Superior temporal gyrus (tissue), 1 donor: Measurements from ENCODE around the gene FKBP6.
"Not testable (repeated sequence)": the region's sequence is repeated elsewhere in the genome, so short reads cannot be mapped to it uniquely, and the experiment has no call there.

ENCODE experiments used
- DNase-seq: peaks from one replicate; pipeline ENCODE4 v3.0.0-alpha.2; 2016; ENCODE audit errors: extremely low spot score

FKBP6 gene

GRCh38 chr7:73324081-73324845 is 3.7 kb upstream of the FKBP6 start:
- peak; percentile 66 for DNase-seq

GRCh38 chr7:73325424-73325823 is 2.5 kb upstream of the FKBP6 start:
- not testable (repeated sequence) for DNase-seq

- DNase-seq: not testable (repeated sequence)
Measured at GRCh38 chr7:73327449-73327848, 512 bp upstream of the FKBP6 start.

GRCh38 chr7:73328696-73329095 is 735 bp downstream of the FKBP6 start:
- no peak for DNase-seq

- DNase-seq: no peak
Measured at GRCh38 chr7:73329861-73330581, 2.1 kb downstream of the FKBP6 start.

GRCh38 chr7:73330772-73331171 is 2.8 kb downstream of the FKBP6 start:
- DNase-seq: no peak

GRCh38 chr7:73332447-73332846 is 4.5 kb downstream of the FKBP6 start:
- DNase-seq: no peak

- no peak for DNase-seq
Measured at GRCh38 chr7:73338321-73338720, 10.4 kb downstream of the FKBP6 start.

GRCh38 chr7:73340514-73340913 is 12.6 kb downstream of the FKBP6 start:
- no peak for DNase-seq

- no peak for DNase-seq
Measured at GRCh38 chr7:73341877-73342276, 13.9 kb downstream of the FKBP6 start.

- peak; percentile 60 for DNase-seq
Measured at GRCh38 chr7:73342645-73343044, 14.7 kb downstream of the FKBP6 start.

GRCh38 chr7:73343671-73344380 is 15.9 kb downstream of the FKBP6 start:
- DNase-seq: peak; percentile 37

- DNase-seq: no peak
Measured at GRCh38 chr7:73345538-73345937, 17.6 kb downstream of the FKBP6 start.

GRCh38 chr7:73345951-73346350 is 18.0 kb downstream of the FKBP6 start:
- DNase-seq: no peak

GRCh38 chr7:73349763-73350162 is 21.8 kb downstream of the FKBP6 start:
- no peak for DNase-seq

GRCh38 chr7:73350306-73351068 is 22.5 kb downstream of the FKBP6 start:
- DNase-seq: no peak

- no peak for DNase-seq
Measured at GRCh38 chr7:73351447-73352167, 23.6 kb downstream of the FKBP6 start.

GRCh38 chr7:73352784-73353183 is 24.8 kb downstream of the FKBP6 start:
- no peak for DNase-seq

GRCh38 chr7:73353243-73353642 is 25.3 kb downstream of the FKBP6 start:
- DNase-seq: no peak

GRCh38 chr7:73354196-73354595 is 26.2 kb downstream of the FKBP6 start:
- DNase-seq: no peak

GRCh38 chr7:73354821-73355220 is 26.9 kb downstream of the FKBP6 start:
- DNase-seq: no peak
